Mesendoderm (in vitro differentiated cells): ENCODE results near the gene TLCD5.

Experiments
- DNase-seq: peaks from one replicate; pipeline ENCODE4 v3.0.0; 2013
- H2AK5ac ChIP-seq: 2 replicates; pipeline ENCODE4 v1.6.1; 2013; ENCODE audit warnings: low read length, inconsistent platforms
- H2BK120ac ChIP-seq: 2 replicates; pipeline ENCODE4 v1.6.1; 2013; ENCODE audit warnings: low read depth, mild to moderate bottlenecking, low read length, moderate library complexity, mixed read lengths
- H2BK15ac ChIP-seq: replicated peaks from 2 replicates; pipeline ENCODE4 v1.6.1; 2013; ENCODE audit warnings: low read depth, mild to moderate bottlenecking, moderate library complexity
- H2BK5ac ChIP-seq: 2 replicates; pipeline ENCODE4 v1.6.1; 2013; ENCODE audit warnings: low read length, inconsistent platforms
- H3K18ac ChIP-seq: 2 replicates; pipeline ENCODE4 v1.6.1; 2013; ENCODE audit warnings: mild to moderate bottlenecking, low read length, mixed read lengths
- H3K23ac ChIP-seq: one replicate; pipeline ENCODE4 v1.6.1; 2013; ENCODE audit warnings: low read length
- H3K27ac ChIP-seq: 2 replicates; pipeline ENCODE4 v1.5.1; 2013; ENCODE audit warnings: low read depth, mild to moderate bottlenecking, inconsistent platforms, low read length, moderate library complexity
- H3K27me3 ChIP-seq: 2 replicates; pipeline ENCODE4 v1.6.1; 2013; ENCODE audit warnings: low read length, control low read depth, mild to moderate bottlenecking, inconsistent platforms; ENCODE audit not compliant: insufficient read depth, poor library complexity
- H3K36me3 ChIP-seq: 2 replicates; pipeline ENCODE4 v1.6.1; 2013; ENCODE audit warnings: low read length, inconsistent platforms; ENCODE audit not compliant: control insufficient read depth, insufficient read depth
- H3K4ac ChIP-seq: one replicate; pipeline ENCODE4 v1.6.1; 2013; ENCODE audit warnings: low read depth, mild to moderate bottlenecking, low read length, moderate library complexity
- H3K4me1 ChIP-seq: 2 replicates; pipeline ENCODE4 v1.6.1; 2013; ENCODE audit warnings: low read depth, low read length, inconsistent platforms; ENCODE audit not compliant: control insufficient read depth
- H3K4me2 ChIP-seq: 2 replicates; pipeline ENCODE4 v1.6.1; 2013; ENCODE audit warnings: low read length
- H3K4me3 ChIP-seq: 2 replicates; pipeline ENCODE4 v1.5.1; 2013; ENCODE audit warnings: mild to moderate bottlenecking, low read length
- H3K56ac ChIP-seq: one replicate; pipeline ENCODE4 v1.6.1; 2013; ENCODE audit warnings: low read length
- H3K79me1 ChIP-seq: 2 replicates; pipeline ENCODE4 v1.6.1; 2013; ENCODE audit warnings: low read length, inconsistent platforms
- H3K79me2 ChIP-seq: 2 replicates; pipeline ENCODE4 v1.6.1; 2013; ENCODE audit warnings: mild to moderate bottlenecking, low read length; ENCODE audit not compliant: control insufficient read depth, insufficient read depth
- H3K9ac ChIP-seq: 2 replicates; pipeline ENCODE4 v1.6.1; 2013; ENCODE audit warnings: low read length, inconsistent platforms
- H4K5ac ChIP-seq: one replicate; pipeline ENCODE4 v1.6.1; 2013; ENCODE audit warnings: low read length
- H4K8ac ChIP-seq: one replicate; pipeline ENCODE4 v1.6.1; 2013; ENCODE audit warnings: low read depth, mild to moderate bottlenecking, control low read depth, low read length, moderate library complexity
- WGBS: extraction: QIAGEN DNeasy Blood & Tissue Kit; methylation state at CpG from one replicate; pipeline ENCODE4 v1.1.7; 2013; ENCODE audit warnings: low lambda C conversion rate, missing lambda C conversion rate; ENCODE audit not compliant: insufficient coverage; ENCODE audit errors: extremely low coverage; 5-methylcytosine and 5-hydroxymethylcytosine counted together

Gene TLCD5

GRCh38 chr11:120326228-120326627, 1.1 kb downstream of the TLCD5 start:
- Histone ChIP-seq H3K23ac (no peak overlapping the region), H3K4me2 (no peak overlapping the region), H3K27ac (no peak overlapping the region)

GRCh38 chr11:120326845-120327281, 1.8 kb downstream of the TLCD5 start:
- Histone ChIP-seq H3K79me1 (no peaks in the 10 kb centered on the region), H2BK120ac (no peak overlapping the region), H3K4ac (no peak overlapping the region), H2BK5ac (no peak overlapping the region), H3K27me3 (no peaks in the 10 kb centered on the region), H3K4me2 (no peak overlapping the region), H3K79me2 (no peaks in the 10 kb centered on the region), H4K8ac (no peak overlapping the region), H2AK5ac (no peak overlapping the region), H2BK15ac (no peak overlapping the region), H3K27ac (no peak overlapping the region), H3K36me3 (no peaks in the 10 kb centered on the region), H3K9ac (no peak overlapping the region), H3K4me1 (no peaks in the 10 kb centered on the region), H3K4me3 (no peak overlapping the region), H3K56ac (no peak overlapping the region), H3K23ac (no peak overlapping the region), H3K18ac (no peak overlapping the region), H4K5ac (no peak overlapping the region)
- no peak for DNase-seq
- no CpG with 5 or more reads among the region's 4 CpGs for WGBS

More at GRCh38 chr11:120326228-120326627, 1.1 kb downstream of the TLCD5 start:
- Histone ChIP-seq H3K4ac (no peak overlapping the region), H3K4me3 (no peak overlapping the region), H4K8ac (no peak overlapping the region), H3K9ac (no peak overlapping the region), H2AK5ac (no peak overlapping the region), H2BK120ac (no peak overlapping the region), H3K18ac (no peak overlapping the region), H4K5ac (no peak overlapping the region), H3K27me3 (no peaks in the 10 kb centered on the region), H2BK15ac (no peak overlapping the region), H3K36me3 (no peaks in the 10 kb centered on the region), H2BK5ac (no peak overlapping the region), H3K79me2 (no peaks in the 10 kb centered on the region), H3K56ac (no peak overlapping the region), H3K79me1 (no peaks in the 10 kb centered on the region), H3K4me1 (no peaks in the 10 kb centered on the region)
- no CpG with 5 or more reads among the region's 3 CpGs for WGBS
- no peak for DNase-seq

GRCh38 chr11:120327311-120327710, 2.2 kb downstream of the TLCD5 start:
- no peaks in the 10 kb centered on the region for H3K4me1 ChIP-seq
- H3K79me1 ChIP-seq, result no peaks in the 10 kb centered on the region
- H3K27ac ChIP-seq, result no peak overlapping the region
- H4K5ac ChIP-seq, result no peak overlapping the region
- no CpG with 5 or more reads among the region's 4 CpGs for WGBS
- H2AK5ac ChIP-seq, result no peak overlapping the region
- no peak overlapping the region for H3K23ac ChIP-seq
- H2BK120ac ChIP-seq, result no peak overlapping the region
- H3K36me3 ChIP-seq, result no peaks in the 10 kb centered on the region
- no peak overlapping the region for H2BK5ac ChIP-seq
- H4K8ac ChIP-seq, result no peak overlapping the region
- no peak overlapping the region for H3K4me3 ChIP-seq
- no peak overlapping the region for H3K4me2 ChIP-seq
- H3K79me2 ChIP-seq, result no peaks in the 10 kb centered on the region
- no peak overlapping the region for H3K9ac ChIP-seq
- no peak overlapping the region for H3K18ac ChIP-seq
- H3K56ac ChIP-seq, result no peak overlapping the region
- H3K4ac ChIP-seq, result no peak overlapping the region
- no peak overlapping the region for H2BK15ac ChIP-seq
- H3K27me3 ChIP-seq, result no peaks in the 10 kb centered on the region
- DNase-seq, result no peak

- DNase-seq, result no peak
- Histone ChIP-seq H3K27me3 (no peaks in the 10 kb centered on the region), H4K8ac (no peak overlapping the region), H3K4me2 (no peak overlapping the region), H2BK120ac (no peak overlapping the region), H2BK15ac (no peak overlapping the region), H2AK5ac (no peak overlapping the region), H4K5ac (no peak overlapping the region), H3K9ac (no peak overlapping the region), H3K4ac (no peak overlapping the region), H3K79me1 (no peaks in the 10 kb centered on the region), H3K27ac (no peak overlapping the region), H2BK5ac (no peak overlapping the region), H3K18ac (no peak overlapping the region), H3K79me2 (no peaks in the 10 kb centered on the region), H3K4me3 (no peak overlapping the region), H3K23ac (no peak overlapping the region), H3K4me1 (no peaks in the 10 kb centered on the region), H3K56ac (no peak overlapping the region), H3K36me3 (no peaks in the 10 kb centered on the region)
- 100% methylated on average over 2 of the region's 3 CpGs for WGBS
Measured at GRCh38 chr11:120329556-120329955, 4.5 kb downstream of the TLCD5 start.

- Histone ChIP-seq H4K8ac (no peak overlapping the region), H3K23ac (no peak overlapping the region), H3K79me2 (no peaks in the 10 kb centered on the region), H2BK15ac (no peak overlapping the region), H3K4me3 (no peak overlapping the region), H3K27ac (no peak overlapping the region), H4K5ac (no peak overlapping the region), H2AK5ac (no peak overlapping the region), H3K4me2 (no peak overlapping the region), H3K27me3 (no peaks in the 10 kb centered on the region), H3K4ac (no peak overlapping the region), H3K4me1 (peaks cover 1% of the 10 kb centered on the region), H3K36me3 (no peaks in the 10 kb centered on the region), H2BK120ac (no peak overlapping the region), H3K56ac (no peak overlapping the region), H3K9ac (no peak overlapping the region), H3K79me1 (no peaks in the 10 kb centered on the region), H3K18ac (no peak overlapping the region), H2BK5ac (no peak overlapping the region)
- no CpG with 5 or more reads among the region's 6 CpGs for WGBS
- no peak for DNase-seq
Measured at GRCh38 chr11:120330045-120330444, 4.9 kb downstream of the TLCD5 start.

- no peak overlapping the region for H3K56ac ChIP-seq
- no peak overlapping the region for H3K23ac ChIP-seq
- no peak for DNase-seq
- no peak overlapping the region for H4K5ac ChIP-seq
- no peaks in the 10 kb centered on the region for H3K36me3 ChIP-seq
- H2BK5ac ChIP-seq, result no peak overlapping the region
- no peak overlapping the region for H4K8ac ChIP-seq
- no peak overlapping the region for H3K4me3 ChIP-seq
- H2BK120ac ChIP-seq, result no peak overlapping the region
- no peak overlapping the region for H2BK15ac ChIP-seq
- no peaks in the 10 kb centered on the region for H3K27me3 ChIP-seq
- no peak overlapping the region for H3K18ac ChIP-seq
- H3K79me1 ChIP-seq, result no peaks in the 10 kb centered on the region
- WGBS, result no CpG with 5 or more reads among the region's 2 CpGs
- peaks cover 3% of the 10 kb centered on the region for H3K4me1 ChIP-seq
- no peak overlapping the region for H3K4ac ChIP-seq
- H3K4me2 ChIP-seq, result no peak overlapping the region
- H3K79me2 ChIP-seq, result no peaks in the 10 kb centered on the region
- no peak overlapping the region for H3K9ac ChIP-seq
- no peak overlapping the region for H2AK5ac ChIP-seq
- no peak overlapping the region for H3K27ac ChIP-seq
Measured at GRCh38 chr11:120331301-120331996, 6.3 kb downstream of the TLCD5 start.
